ENCODE results near the gene SF3B2.
"Not testable (repeated sequence)": the region's sequence is repeated elsewhere in the genome, so short reads cannot be mapped to it uniquely, and the experiment has no call there.

The SF3B2 gene

DNA sequence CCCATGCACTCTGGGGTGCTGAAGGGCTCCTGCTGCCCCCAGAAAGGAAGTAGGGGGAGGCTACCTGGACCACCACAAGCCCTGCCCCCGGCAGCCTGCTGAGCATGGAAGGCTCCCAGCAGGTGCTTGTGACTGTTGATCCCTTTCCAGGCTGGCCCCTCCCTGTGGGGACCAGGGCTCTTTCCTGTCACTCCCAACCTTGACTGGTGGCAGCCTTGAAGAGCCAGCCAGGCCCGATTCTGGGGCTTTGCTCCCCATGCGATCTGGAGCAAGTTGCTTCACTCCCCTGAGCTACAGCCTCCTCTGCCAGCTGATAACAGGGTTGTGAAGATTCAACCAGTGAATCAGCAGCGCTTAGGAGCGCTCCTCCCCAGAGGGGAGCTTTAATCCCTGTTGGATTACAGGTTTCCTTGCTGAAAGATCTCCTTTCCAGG, 44.9 kb upstream of the SF3B2 start:
- TF ChIP-seq, protein P1, sequence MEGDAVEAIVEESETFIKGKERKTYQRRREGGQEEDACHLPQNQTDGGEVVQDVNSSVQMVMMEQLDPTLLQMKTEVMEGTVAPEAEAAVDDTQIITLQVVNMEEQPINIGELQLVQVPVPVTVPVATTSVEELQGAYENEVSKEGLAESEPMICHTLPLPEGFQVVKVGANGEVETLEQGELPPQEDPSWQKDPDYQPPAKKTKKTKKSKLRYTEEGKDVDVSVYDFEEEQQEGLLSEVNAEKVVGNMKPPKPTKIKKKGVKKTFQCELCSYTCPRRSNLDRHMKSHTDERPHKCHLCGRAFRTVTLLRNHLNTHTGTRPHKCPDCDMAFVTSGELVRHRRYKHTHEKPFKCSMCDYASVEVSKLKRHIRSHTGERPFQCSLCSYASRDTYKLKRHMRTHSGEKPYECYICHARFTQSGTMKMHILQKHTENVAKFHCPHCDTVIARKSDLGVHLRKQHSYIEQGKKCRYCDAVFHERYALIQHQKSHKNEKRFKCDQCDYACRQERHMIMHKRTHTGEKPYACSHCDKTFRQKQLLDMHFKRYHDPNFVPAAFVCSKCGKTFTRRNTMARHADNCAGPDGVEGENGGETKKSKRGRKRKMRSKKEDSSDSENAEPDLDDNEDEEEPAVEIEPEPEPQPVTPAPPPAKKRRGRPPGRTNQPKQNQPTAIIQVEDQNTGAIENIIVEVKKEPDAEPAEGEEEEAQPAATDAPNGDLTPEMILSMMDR (conservative IDR thresholded peaks at IDR 0.05): no peak
- no peak overlapping the region for H3K27ac ChIP-seq

DNA sequence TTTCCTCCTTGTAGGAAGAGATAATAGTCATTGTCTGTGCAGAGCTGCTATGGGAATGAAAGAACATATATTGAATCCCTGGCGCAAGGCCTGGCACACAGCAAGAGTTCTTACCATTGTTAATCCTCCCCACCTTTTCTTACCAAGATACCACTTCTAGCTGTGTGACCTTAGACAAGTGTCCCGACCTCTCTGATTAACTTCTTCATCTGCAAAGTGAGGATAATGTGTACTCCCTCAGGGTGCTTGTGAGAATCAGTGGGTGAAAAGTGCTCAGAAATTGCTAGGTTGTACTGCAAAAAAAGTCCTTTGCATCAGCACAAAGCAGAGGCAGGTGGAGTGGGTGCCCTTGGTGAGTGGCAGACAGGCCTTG, 44.1 kb upstream of the SF3B2 start:
- no peak overlapping the region; the same call in 1 of the 2 replicates for H3K27ac ChIP-seq

DNA sequence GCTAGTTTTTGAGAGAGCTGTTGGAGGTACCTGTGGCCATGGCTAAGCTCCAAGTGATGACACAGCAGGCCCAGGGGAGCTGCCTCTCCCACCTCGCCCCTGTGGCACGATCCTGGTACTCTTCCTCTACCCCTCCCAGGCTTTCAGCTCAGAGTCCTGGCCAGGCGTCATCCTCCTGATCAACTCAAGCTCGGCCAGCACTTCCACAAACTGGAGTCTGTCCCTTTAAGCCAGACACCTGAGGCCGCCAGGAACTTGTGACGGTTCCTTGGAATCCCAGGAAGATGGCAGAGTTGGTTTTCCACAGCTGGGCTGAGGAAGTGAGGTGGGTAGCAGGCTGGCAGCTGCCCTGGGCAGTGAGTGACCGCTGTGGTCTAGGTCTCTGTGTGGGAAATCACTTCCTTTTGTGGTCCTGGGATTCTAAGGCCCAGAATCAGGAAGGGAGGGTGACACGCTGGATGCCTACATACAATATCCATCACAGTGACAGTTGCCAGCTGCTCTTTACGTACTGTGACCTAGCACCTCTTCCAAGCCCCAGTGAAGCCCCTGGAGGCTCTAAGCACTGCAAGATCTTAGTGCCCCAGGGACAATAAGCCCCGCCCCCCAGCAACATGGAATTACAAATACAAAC, 43.6 kb upstream of the SF3B2 start:
- TF ChIP-seq, protein P1 (conservative IDR thresholded peaks at IDR 0.05): no peak
- H3K27ac ChIP-seq: no peak overlapping the region; the same call in 1 of the 2 replicates

More for the DNA sequence above, 44.1 kb upstream of the SF3B2 start:
- TF ChIP-seq, protein P1 (conservative IDR thresholded peaks at IDR 0.05): no peak

DNA sequence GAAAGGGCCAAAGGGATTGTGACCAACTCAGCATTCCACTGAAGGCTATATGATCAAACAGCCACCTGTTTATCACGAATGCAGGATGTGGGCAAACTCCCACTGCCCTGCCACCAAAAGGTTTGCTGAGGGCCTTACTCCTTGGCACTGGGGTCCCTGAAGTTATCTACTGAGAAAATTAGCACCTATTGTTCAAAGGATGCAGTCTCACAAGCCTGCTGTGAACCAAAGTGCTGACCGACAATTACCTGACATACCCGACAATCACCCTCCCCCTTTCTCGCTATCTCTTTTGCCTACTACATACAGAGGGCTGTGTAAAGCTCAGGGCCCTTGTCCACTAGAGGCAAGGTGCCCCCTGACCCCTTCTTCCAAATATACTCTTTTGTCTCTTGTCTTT, 42.1 kb upstream of the SF3B2 start:
- H3K27ac ChIP-seq: not testable (repeated sequence)

DNA sequence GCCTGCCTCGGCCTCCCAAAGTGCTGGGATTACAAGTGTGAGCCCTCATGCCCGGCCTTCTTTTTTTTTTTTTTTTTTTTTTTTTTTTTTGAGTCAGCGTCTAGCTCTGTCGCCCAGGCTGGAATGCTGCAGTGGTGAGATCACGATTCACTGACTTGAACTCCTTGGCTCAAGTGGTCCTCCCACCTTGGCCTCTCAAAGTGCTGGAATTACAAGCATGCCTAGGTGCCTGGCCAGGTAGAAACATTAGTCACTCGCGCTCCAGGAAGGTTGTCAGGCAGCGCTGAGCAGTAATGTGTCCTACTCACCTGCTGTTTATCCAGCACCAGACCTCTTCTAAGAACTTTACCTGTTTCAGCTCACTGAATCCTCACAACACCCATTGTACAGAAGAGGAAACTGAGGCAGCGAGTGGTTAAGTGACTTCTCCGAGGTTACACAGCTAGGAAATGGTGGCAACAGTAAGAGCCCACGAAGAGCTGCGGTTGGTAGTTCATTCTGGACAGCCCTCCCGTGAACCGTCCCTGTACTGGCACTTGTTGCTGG, 40.9 kb upstream of the SF3B2 start:
- H3K27ac ChIP-seq: no peak overlapping the region; the same call in 1 of the 2 replicates
- TF ChIP-seq, protein P1 (conservative IDR thresholded peaks at IDR 0.05): no peak

DNA sequence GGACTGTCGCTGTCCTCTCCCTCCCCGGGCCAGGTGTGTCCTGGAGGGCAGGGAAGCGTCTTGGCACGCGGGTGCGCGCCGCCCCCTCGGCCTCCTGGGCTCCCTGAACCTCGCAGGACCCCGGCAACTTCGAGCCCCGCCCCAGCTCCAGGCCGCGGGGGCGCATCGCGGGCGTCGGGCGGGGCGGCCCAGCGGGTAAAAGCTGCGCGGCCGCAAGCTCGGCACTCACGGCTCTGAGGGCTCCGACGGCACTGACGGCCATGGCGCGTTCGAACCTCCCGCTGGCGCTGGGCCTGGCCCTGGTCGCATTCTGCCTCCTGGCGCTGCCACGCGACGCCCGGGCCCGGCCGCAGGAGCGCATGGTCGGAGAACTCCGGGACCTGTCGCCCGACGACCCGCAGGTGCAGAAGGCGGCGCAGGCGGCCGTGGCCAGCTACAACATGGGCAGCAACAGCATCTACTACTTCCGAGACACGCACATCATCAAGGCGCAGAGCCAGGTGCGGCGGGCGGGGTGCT, 40.3 kb upstream of the SF3B2 start, which contains the start of gene CST6:
Gene CST6 (plus strand): TSS at position 224 of the 519 bp plus-strand sequence. CDS start 37 bp downstream, at position 261.
- TF ChIP-seq, protein P1 (conservative IDR thresholded peaks at IDR 0.05): peak; percentile 34

DNA sequence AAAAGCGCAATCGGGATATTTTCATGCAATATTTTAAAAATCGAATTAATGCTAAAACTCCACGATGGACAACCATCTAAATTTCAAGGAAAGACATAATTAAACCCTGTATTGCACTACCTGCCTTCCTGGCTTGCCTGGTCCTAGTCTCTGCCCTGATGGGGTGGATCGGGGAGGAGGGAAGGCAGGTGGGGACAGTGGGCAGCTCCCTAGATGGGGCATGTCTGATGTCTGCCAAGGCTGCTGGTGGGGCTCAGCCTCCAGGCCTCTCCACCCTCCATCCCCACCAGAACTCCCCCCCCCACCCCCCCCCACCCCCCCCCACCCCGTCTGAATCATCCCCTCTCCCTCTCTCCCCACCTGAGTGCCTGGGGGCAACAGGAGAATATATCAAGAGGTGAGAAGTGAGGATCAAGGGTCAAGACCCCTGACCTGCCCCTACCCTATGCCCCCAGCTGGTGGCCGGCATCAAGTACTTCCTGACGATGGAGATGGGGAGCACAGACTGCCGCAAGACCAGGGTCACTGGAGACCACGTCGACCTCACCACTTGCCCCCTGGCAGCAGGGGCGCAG, 39.7 kb upstream of the SF3B2 start:
- TF ChIP-seq, protein P1 (conservative IDR thresholded peaks at IDR 0.05): no peak
- H3K27ac ChIP-seq: no peak overlapping the region

More for the DNA sequence above, 40.3 kb upstream of the SF3B2 start, which contains the start of gene CST6:
- no peak within 1 kb of the TSS; the same call in 1 of the 2 replicates for H3K27ac ChIP-seq

Data from VCaP (cell line).